ENCODE results near the gene NR2F1.

DNA sequence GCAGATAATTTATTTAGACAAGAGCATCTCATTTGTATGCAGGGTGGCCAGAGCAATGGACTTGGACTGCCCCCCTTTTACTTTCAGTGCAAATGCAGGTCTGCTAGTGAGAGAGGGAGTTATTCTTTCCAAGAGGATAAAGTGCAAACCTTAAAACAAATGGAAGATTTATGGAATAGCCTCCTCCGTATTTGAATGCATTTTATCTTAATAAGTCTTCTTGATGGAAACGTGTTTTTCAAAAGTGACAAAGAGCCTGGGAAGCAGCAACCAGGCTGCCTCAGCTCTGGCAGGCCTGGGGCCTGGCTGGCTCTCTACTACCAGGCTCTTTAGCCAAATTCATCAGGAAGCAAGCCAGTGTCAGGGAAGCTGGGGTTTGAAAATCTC is 6.8 kb downstream of the NR2F1 start:
- TF ChIP-seq, protein P1, sequence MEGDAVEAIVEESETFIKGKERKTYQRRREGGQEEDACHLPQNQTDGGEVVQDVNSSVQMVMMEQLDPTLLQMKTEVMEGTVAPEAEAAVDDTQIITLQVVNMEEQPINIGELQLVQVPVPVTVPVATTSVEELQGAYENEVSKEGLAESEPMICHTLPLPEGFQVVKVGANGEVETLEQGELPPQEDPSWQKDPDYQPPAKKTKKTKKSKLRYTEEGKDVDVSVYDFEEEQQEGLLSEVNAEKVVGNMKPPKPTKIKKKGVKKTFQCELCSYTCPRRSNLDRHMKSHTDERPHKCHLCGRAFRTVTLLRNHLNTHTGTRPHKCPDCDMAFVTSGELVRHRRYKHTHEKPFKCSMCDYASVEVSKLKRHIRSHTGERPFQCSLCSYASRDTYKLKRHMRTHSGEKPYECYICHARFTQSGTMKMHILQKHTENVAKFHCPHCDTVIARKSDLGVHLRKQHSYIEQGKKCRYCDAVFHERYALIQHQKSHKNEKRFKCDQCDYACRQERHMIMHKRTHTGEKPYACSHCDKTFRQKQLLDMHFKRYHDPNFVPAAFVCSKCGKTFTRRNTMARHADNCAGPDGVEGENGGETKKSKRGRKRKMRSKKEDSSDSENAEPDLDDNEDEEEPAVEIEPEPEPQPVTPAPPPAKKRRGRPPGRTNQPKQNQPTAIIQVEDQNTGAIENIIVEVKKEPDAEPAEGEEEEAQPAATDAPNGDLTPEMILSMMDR (IDR thresholded peaks at IDR 0.05; ENCODE audit: extremely low read depth in 1 of 2, insufficient read depth in 1 of 2, low read depth in 1 of 2, low read length in 2 of 2) = no peak
- TF ChIP-seq POLR2AphosphoS5 (IDR thresholded peaks at IDR 0.05; ENCODE audit: insufficient read depth, low read depth, low read length) (no peak), GATA2 (IDR thresholded peaks at IDR 0.05; ENCODE audit: insufficient read depth, insufficient read length, low read depth, low read length) (no peak), EZH2 (IDR thresholded peaks at IDR 0.05; ENCODE audit: borderline replicate concordance, low read depth, low read length, severe bottlenecking) (no peak), POLR2A (IDR thresholded peaks at IDR 0.05; ENCODE audit: low read depth, low read length) (no peak), JUN (IDR thresholded peaks at IDR 0.05; ENCODE audit: borderline replicate concordance, insufficient read depth, insufficient read length, low read depth) (no peak)
- TF ChIP-seq, protein P2, sequence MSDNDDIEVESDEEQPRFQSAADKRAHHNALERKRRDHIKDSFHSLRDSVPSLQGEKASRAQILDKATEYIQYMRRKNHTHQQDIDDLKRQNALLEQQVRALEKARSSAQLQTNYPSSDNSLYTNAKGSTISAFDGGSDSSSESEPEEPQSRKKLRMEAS (IDR thresholded peaks at IDR 0.05; ENCODE audit: insufficient read depth, insufficient read length) = no peak
